Keratinocyte (primary cell): ENCODE data around the gene HIPK1. TPM values are rescaled to one million over a fixed set of nuclear protein-coding genes. Genes with fewer than 3 reads are reported as not detected.

Source experiments
- DNase-seq: peaks from one replicate; pipeline ENCODE4 v3.0.0-alpha.2; 2011; ENCODE audit warnings: low read depth, missing footprints, low spot score
- FAIRE-seq: peaks from 2 replicates; lab custom pipeline; 2011; peaks lifted over from hg19 to GRCh38; lab: Jason Lieb, UNC
- H2AFZ ChIP-seq: 2 replicates; pipeline ENCODE4 v1.6.0; 2012; ENCODE audit warnings: low read length, control low read depth, inconsistent platforms; ENCODE audit not compliant: control insufficient read depth
- H3K27ac ChIP-seq: 2 replicates; pipeline ENCODE4 v1.5.1; 2011; ENCODE audit warnings: low read length; ENCODE audit not compliant: control insufficient read depth, insufficient read depth
- H3K27me3 ChIP-seq: 3 replicates; pipeline ENCODE4 v1.6.0; 2011; ENCODE audit warnings: low read length; ENCODE audit not compliant: control insufficient read depth, insufficient read depth; ENCODE audit errors: extremely low read depth
- H3K36me3 ChIP-seq, 2 experiments: 2 replicates in 1 of 2; 3 replicates in 1 of 2; pipeline ENCODE4 v1.5.1; 2011; ENCODE audit warnings: low read length in 2 of 2, mild to moderate bottlenecking in 1 of 2; ENCODE audit not compliant: control insufficient read depth in 2 of 2, insufficient read depth in 2 of 2; ENCODE audit errors: extremely low read depth in 1 of 2
- H3K4me1 ChIP-seq: 3 replicates; pipeline ENCODE4 v1.5.1; 2011; ENCODE audit warnings: low read length; ENCODE audit not compliant: control insufficient read depth, insufficient read depth; ENCODE audit errors: extremely low read depth
- H3K4me2 ChIP-seq: 3 replicates; pipeline ENCODE4 v1.6.0; 2011; ENCODE audit warnings: low read depth, low read length; ENCODE audit not compliant: control insufficient read depth, insufficient read depth; ENCODE audit errors: extremely low read depth
- H3K4me3 ChIP-seq, 3 experiments: fragments of 200-600 bp in 1 of 3; sonication (generic) in 1 of 3; 2 replicates in 2 of 3; 3 replicates in 1 of 3; pipeline ENCODE4 v1.5.1; 2011 to 2016; ENCODE audit warnings: low read length in 3 of 3, mild to moderate bottlenecking in 3 of 3, control low read depth in 2 of 3, inconsistent platforms in 1 of 3, low read depth in 1 of 3, mixed read lengths in 1 of 3, mixed run types in 1 of 3, moderate library complexity in 1 of 3; ENCODE audit not compliant: control insufficient read depth in 2 of 3, insufficient read depth in 2 of 3; ENCODE audit errors: extremely low read depth in 1 of 3
- H3K79me2 ChIP-seq: 2 replicates; pipeline ENCODE4 v1.6.0; 2012; ENCODE audit warnings: low read length; ENCODE audit not compliant: control insufficient read depth, insufficient read depth
- H3K9ac ChIP-seq: 3 replicates; pipeline ENCODE4 v1.6.0; 2011; ENCODE audit warnings: low read length; ENCODE audit not compliant: control insufficient read depth, insufficient read depth; ENCODE audit errors: extremely low read depth
- H3K9me1 ChIP-seq: 3 replicates; pipeline ENCODE4 v1.6.0; 2011; ENCODE audit warnings: low read length; ENCODE audit not compliant: control insufficient read depth, insufficient read depth; ENCODE audit errors: extremely low read depth
- H3K9me3 ChIP-seq: 2 replicates; pipeline ENCODE4 v1.5.1; 2012; ENCODE audit warnings: low read depth, low read length; ENCODE audit not compliant: control insufficient read depth
- H4K20me1 ChIP-seq: 3 replicates; pipeline ENCODE4 v1.6.0; 2011; ENCODE audit warnings: low read length; ENCODE audit not compliant: control insufficient read depth, insufficient read depth; ENCODE audit errors: extremely low read depth
- CTCF ChIP-seq, 3 experiments: IDR thresholded peaks in 1 of 3; conservative IDR thresholded peaks in 1 of 3; optimal IDR thresholded peaks in 1 of 3; 2 replicates in 2 of 3; 3 replicates in 1 of 3; pipeline versions ENCODE3 to v1.5.1; 2011; ENCODE audit warnings: low read length in 3 of 3, mild to moderate bottlenecking in 3 of 3, moderate library complexity in 2 of 3, control low read depth in 1 of 3, inconsistent platforms in 1 of 3; ENCODE audit not compliant: insufficient read depth in 2 of 3; ENCODE audit errors: extremely low read depth in 1 of 3
- EZH2 ChIP-seq: IDR thresholded peaks from one replicate; pipeline ENCODE4 v1.6.1; 2012; ENCODE audit warnings: inconsistent platforms, mild to moderate bottlenecking, low read length, moderate library complexity
- dilution Hi-C: fragments of 300-500 bp; cut with MboI; formaldehyde crosslinking; loops from one replicate; pipeline ENCODE4 v1.7.0; 2020; ENCODE audit warnings: low sequenced_read_pairs; ENCODE audit not compliant: extremely low pct_ligation_motif_present
- polyA plus RNA-seq, 5 experiments: library from polyadenylated mRNA; depleted of rRNA in 3 of 5; stranded (reverse) in 3 of 5; stranded (forward) in 1 of 5; unstranded in 1 of 5; fragments of >200 nt; gene quantifications; 1 replicate in 1 of 5; 2 replicates in 3 of 5; 3 replicates in 1 of 5; pipeline versions ENCODE4 v1.2.1 to v1.2.3, GENCODE V29; 2011 to 2012; ENCODE audit warnings: missing spikeins in 2 of 5, low read depth in 1 of 5, low replicate concordance in 1 of 5

Gene HIPK1
- polyA plus RNA-seq, 1 donor (not counting 4 experiments of a cell fraction or from before 2014, with no cell fraction given): 19.9 TPM

- Histone ChIP-seq H3K4me2 (peak overlapping the region; percentile 92), H3K27ac (peak overlapping the region; percentile 89), H3K9ac (peak overlapping the region; percentile 94), H3K4me1 (peaks cover 21% of the 10 kb centered on the region), H2AFZ (peak overlapping the region; percentile 100), H3K36me3 (no peaks in the 10 kb centered on the region), H4K20me1 (peaks cover 2% of the 10 kb centered on the region), H3K9me1 (no peaks in the 10 kb centered on the region), H3K4me3 (peak overlapping the region; percentile 89 to 96 (median 91)), H3K9me3 (no peaks in the 10 kb centered on the region), H3K27me3 (no peaks in the 10 kb centered on the region), H3K79me2 (peaks cover 35% of the 10 kb centered on the region)
- no peak for FAIRE-seq
- dilution Hi-C loops: no loop called here
- no peak for DNase-seq
- no peak for TF ChIP-seq EZH2
- no peak for TF ChIP-seq CTCF (optimal IDR thresholded peaks at IDR 0.05 in 1 of 3, IDR thresholded peaks at IDR 0.05 in 1 of 3, conservative IDR thresholded peaks at IDR 0.05 in 1 of 3; ENCODE audit: extremely low read depth in 1 of 3, insufficient read depth in 2 of 3, low read length in 3 of 3)
Observed at GRCh38 chr1:113928187-113928930, 765 bp upstream of the HIPK1 start.

GRCh38 chr1:113929750-113930498 lies 800 bp downstream of the HIPK1 start:
- Histone ChIP-seq H3K9me3 (no peaks in the 10 kb centered on the region), H3K27ac (peak overlapping the region; percentile 94), H4K20me1 (peaks cover 2% of the 10 kb centered on the region), H3K4me1 (peaks cover 21% of the 10 kb centered on the region), H3K4me2 (peak overlapping the region; percentile 100), H3K4me3 (peak overlapping the region; percentile 89 to 91 (median 90)), H2AFZ (peak overlapping the region; percentile 85), H3K9me1 (no peaks in the 10 kb centered on the region), H3K36me3 (no peaks in the 10 kb centered on the region), H3K9ac (peak overlapping the region; percentile 94), H3K79me2 (peaks cover 50% of the 10 kb centered on the region), H3K27me3 (no peaks in the 10 kb centered on the region)
- FAIRE-seq: peak; percentile 60
- no peak for DNase-seq
- peak in 1 of 3 experiments; percentile 8 for TF ChIP-seq CTCF (optimal IDR thresholded peaks at IDR 0.05 in 1 of 3, IDR thresholded peaks at IDR 0.05 in 1 of 3, conservative IDR thresholded peaks at IDR 0.05 in 1 of 3; ENCODE audit: extremely low read depth in 1 of 3, insufficient read depth in 2 of 3, low read length in 3 of 3)
- no peak for TF ChIP-seq EZH2
- dilution Hi-C loops: no loop called here
